GM18520 (cell line): ENCODE results near the gene DRAXIN.

Source experiments
- ATAC-seq: cut with Tn5 transposase; IDR thresholded peaks from one replicate; pipeline ENCODE4 v1.9.1; 2021; ENCODE audit not compliant: unreplicated experiment

Gene DRAXIN

DNA sequence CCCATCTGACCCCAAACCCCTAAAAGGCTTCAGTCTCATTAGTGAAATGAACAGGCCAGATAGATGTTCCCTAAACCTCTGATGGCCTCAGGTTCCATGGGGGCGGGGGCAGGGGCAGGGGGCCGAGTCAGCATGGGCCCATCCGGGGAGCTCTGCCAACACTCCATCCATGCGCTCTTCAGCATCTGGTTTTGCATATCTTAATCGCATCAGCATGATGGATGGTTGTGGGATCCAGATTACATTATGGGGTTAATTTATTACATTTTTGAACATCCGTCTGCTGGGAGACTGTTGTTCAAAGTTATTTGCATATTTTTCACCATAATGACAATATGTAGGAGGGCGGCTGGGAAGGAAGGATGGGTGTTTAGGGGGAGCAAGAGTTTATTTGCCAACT is 7.4 kb upstream of the DRAXIN start:
- no peak for ATAC-seq

DNA sequence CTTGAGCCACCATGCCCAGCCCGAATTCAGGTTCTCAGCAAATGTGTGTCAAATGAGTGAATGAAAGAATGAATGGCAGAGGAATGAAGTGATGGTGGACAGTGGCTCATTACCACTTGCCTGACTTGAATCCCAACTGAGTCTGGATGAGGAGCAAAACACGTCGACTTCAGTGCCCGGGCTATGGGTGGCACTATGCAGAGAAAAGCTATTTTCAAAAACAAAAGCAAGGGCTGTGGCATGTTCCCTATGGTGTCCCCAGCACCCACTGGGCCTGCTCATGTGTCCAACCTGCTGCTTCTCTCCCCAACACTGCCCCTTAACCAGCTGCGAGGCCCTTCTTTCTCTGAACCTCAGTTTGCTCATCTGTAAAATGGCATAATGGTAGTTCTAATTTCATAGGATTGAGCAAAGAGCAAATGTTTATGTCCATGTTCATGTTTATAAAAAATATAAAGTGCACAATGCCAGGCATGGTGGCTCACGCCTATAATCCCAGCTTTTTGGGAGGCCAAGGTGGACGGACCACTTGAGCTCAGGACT is 6.2 kb upstream of the DRAXIN start:
- no peak for ATAC-seq

DNA sequence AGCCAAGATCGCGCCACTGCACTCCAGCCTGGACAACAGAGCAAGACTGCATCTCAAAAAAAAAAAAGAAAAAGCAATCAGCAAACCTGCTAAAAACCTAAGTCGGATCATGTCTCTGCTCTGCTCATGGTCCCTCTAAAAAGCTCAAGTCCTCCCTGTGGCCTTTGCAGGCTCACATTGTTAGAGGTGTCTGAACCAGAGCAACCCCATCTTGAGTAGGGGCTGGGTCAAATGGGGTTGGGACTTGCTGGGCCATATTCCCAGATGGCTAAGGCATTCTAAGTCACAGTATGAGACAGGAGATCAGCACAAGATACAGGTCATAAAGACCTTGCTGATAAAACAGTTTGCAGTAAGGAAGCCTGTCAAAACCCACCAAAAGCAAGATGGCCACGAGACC is 3.0 kb upstream of the DRAXIN start:
- no peak for ATAC-seq

DNA sequence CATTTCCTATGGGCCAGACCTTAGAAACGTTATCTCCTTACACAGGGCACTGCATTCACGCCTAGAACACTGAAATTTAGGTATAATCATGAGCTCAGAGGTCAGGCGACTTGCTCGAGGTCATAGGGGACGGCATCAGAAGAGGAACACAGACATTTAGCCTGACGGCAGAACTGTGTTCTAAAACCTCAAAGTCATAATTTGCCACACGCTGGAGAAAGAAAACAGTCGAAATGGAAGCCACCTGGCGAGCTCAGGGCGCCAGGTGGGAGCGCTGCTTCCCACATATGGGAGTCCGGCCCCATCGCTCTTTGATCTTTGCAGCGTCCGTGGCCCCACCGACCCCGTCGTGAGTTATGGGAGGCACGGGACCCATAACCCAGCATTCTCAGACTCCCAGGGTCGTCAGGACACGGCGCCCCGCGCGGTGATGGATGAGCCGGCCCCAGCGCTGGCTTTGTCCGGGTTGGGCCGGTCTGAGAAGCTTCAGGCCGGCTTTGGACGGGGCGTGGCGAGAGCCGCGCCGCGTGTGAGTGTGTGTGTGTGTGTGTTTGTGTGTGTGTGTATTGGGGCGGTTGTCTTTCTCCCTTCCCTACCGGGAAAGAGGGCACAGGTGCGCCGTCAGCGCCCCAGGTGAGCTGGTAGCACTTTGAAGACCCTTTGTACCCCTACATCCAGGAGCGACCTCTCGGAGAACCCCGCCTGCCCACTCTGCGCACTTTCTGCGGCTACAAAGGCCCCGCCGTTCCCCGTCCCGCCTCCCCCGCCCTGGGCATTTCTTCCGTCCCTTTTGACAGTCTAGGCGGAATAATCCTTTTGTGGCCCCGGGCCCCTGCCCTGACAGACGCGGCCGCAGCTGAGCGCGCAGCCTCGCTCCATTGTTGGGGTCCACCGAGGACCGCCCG is 861 bp upstream of the DRAXIN start:
- no peak for ATAC-seq

DNA sequence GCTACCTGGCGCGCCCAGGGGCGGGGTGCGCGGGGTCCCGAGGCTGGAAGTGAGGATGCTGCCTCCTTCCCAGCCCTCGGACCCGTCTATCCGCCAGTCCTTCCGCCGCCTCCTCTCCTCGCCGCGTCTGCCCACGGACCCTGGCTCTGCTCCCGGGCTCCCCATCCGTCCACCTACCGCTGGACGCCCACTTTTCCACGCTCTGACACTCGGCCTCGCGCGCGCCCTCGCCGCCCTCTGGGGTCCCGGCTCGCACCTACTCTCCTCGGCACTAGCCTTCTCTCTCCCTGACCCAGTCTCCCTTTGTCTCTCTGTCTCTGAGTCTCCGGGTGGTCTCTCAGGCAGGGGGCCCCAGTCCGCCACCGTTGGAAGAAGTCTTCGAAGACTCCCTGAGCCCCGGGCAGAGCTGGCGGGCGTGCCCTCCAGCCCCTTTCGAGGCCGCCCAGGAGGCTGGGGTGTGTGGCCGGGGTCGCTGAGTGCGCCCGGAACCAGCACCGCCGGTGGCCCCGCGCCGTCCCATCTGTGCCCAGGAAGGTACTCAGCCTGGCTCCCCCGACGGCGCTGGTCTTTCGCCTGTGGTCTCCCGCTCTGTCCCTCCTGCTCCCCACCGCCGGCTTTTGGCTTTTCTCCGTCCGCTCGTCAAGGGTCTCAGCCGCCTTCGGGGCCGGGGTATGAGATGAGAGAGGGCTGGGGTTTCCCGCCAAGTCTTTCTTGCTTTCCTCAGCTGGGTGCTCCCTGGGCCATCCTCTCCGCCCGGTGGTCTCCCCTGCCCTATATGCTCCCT is 610 bp downstream of the DRAXIN start:
- ATAC-seq: no peak

DNA sequence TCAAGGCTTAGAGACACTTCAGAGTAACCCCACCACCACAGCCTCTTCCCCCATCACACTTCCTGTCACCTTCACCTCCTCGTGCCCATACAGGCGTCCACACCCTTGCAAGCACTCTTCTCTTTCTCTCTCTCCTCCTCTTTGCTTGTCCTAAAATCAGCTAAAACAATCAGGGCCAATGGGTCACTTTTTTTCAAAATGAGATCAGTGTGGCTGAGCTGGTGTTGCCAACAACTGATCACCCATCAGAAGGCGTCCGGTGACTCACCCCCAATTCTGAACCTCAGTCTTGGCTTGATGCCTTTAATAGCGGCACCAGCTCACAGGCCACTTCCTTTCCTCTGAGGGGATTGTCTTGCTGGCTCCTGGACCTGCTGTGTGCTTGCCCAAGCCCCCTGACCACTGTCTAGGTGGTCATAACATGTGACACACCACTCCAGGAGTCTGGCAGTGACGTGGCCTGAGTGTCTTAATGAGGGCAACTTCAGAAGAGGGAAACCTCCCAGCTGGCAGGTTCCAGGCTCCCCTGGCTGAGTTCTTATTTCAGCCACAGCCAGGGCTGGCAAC is 1.6 kb downstream of the DRAXIN start:
- no peak for ATAC-seq

DNA sequence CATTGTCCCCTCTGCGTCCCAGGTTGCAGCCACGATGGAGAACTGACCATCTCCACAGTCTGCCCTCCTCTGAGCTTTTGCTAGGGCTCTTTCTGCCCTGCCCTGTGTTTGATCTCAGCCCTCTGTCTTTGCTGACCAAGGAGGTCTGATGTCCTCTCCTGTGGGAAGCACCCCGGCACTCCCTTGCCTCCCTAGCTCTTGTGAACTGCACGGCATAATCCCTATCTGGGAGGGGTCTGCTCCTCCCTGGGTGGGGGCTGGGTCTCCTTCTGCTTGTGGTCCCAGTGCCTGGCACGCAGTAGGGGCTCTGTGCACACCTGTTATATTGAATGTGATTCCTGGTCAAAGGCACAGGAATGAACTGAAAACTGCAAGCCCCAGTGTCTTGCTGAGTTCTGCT is 2.4 kb downstream of the DRAXIN start:
- no peak for ATAC-seq

DNA sequence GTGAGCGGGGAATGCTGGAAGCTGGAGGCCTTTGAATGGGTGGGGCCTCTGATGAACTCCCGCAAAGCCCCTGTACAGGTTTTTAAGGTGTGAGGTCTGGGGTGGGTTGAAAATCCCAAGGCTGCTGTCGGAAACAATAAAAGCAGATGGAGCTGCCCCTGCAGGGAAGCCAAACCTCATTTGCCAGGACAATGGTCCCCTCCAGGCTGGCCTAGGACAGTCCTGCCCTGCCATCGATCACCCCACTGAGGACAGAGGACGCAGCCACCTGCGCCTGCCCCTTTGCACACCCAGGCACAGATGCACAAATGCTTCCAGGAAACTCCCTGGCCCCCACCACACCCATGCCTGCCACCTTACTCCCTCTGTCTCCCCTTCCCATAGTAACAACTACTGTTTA is 4.4 kb downstream of the DRAXIN start:
- no peak for ATAC-seq

DNA sequence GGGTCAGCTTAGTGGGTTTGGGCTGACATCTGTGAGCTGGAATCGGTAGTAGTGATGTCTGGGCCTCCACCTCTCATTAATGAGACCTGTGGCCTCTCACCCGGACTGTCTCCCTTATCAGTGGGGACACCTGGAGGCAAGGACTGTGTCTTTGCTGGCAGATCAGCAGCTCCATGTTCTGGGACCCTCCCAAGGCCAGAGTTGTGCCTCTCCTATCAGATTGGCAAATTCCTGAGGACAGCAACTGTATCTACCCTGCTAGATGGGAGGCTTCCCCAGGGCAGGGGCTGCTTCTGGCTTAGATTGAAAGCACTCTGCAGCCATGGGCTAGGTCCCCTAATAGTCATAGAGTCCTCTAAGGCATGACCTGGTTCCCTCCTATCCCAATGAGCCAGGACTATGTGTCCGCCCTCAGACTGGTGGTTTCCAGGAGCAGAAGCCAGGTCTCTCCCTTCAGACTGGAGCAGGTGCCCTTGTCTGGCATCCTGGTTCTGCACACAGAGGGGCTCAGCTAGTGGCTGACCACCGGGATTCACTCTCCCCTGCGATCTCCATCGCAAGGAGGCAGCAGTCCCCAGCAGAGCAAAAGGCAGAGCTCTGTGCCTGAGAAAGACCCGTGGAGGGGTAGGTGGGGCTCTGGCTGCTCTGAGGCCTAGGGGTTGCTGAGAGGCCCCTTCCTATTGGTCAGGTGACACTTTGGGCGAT is 5.8 kb downstream of the DRAXIN start:
- no peak for ATAC-seq

DNA sequence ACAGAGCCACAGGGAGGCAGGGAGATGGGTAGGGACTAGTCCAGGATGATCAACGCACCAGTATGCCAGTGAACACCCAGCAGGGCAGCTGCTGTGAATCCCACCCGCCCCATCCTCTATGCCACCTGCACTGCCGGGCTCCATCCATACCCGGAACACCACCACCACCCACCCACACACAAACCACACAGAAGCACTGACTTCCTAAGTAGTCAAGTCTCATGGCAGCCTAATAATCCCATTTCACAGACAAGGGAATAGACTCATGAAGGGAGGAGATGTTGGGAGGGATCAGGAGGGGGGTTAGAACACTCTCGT is 6.3 kb downstream of the DRAXIN start:
- no peak for ATAC-seq

DNA sequence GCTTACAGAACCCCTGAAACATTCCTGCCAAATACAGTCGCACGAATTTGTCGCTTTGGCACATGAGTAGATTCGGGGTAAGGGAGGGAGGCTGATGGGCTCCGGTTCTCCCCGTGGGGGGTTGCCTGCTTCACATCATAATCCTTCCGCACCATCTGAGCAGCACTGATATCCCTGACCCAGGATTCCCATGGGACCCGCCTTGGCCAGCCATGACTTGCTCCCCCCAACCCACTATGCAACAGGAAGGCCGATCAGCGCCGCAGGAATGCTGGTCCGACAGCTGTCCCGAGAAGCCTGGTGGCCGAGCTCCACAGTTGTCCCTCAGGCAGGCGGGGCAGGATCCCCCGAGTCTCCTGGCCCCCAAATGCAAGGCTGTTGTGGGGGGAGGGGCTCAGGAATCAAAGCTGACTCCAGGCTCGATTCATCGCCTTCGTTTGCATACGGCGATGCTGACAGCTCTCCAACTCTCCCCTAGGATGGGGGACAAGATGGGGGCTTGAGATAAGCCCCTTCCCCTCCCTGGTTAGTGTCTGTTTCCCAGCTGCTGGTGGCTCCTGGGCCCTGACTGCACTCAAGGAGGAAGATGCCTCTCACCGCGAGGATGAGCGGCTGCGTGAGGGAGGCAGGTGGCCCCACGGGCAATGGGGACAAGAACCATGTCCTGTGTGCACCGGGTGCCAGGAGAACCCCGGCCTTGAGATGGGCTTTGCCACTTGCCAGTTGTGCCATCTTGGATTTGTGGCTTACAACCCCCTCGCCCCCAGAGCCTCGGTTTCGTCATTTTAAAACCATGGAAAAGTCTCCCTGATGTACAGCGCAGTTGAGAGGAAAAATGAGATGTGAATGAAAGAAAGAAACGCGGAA is 9.3 kb downstream of the DRAXIN start:
- no peak for ATAC-seq

DNA sequence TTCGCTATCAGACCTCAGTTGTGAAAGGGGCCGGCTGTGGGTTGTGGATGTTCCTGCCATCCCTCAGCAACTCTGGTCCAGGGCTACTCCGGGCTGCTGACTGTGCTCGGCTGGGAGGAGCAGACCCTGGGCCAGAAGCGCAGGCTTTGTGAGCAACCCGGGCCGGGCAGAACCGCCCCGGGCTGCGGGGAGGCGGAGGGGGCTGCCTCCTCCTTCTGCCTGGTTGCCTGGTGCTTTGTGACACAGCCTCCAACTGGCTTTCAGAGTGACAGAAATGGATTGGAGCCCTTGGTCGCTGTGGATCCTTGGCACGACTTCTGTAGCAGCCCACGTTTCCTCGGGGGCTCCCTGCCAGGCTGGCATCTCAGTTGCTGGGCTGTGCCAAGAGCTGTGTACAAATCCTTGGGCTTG is 10.0 kb downstream of the DRAXIN start:
- ATAC-seq: no peak

DNA sequence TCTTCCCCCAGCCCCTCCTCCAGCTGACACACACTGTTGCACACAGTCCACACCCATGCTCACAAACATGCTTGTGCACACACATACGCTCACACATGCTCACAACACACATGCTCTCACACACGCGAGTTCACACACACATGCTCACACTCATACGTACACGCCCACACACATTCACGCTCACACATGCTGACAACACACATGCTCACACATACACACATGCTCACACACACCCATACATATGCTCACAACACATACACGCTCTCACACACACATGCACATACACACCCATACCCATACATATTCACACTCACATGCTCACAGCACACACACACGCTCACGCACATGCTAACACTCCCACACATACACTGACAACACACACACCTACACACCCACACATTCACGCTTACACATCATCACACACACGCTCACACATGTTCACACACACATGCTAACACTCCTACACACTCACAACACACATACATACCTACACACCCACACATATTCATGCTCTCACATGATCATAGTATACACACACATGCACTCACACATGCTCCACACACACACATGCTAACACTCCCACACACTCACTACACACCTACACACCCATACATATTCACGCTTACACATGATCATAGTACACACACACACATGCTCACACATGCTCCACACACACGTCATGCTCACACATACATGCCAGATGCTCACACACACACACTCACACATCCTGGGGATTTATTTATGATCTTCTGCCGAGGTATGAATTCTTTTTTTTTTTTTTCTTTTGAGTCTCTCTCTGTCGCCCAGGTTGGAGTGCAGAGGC is 10.7 kb downstream of the DRAXIN start:
- ATAC-seq: no peak

DNA sequence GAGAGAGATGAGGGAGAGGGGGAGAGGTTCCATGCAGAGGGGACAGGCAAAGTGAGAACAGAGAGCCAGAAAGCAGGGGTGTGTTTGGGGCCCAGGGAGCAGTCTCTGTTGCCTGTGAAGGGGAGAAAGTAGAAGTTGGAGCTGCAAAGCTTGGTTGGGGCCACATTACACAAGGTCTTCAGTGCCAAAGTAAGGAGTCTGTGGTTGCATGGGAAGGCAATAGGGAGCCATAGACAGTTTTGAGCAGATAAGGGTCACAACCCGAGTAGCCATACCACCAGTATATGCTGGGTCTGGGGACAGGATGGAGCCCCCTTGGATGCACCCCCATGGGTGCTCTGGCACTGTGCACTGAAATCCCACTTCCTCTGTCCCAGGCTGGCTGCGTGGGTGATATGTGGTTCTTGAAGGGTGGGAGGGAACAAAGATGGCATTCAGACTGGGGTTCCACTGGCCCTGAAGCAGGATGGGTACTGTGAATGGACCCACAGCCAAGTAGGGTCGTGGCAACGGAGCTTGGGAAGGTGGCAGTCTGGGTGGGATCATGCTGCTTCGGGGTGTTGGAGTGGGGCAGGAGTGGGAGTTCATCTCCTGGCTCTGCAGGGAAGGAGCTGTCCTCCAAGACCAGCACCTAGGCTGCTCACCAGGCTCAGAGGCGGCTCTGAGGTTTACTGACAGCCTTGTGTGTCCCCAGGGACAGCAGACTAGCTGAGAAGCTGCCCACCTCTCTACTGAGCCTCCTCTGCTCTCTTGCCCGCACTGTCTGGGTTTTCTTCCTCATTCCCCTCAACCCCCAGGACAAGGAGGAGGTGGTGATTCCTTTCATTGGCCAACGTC is 12.1 kb downstream of the DRAXIN start:
- no peak for ATAC-seq

DNA sequence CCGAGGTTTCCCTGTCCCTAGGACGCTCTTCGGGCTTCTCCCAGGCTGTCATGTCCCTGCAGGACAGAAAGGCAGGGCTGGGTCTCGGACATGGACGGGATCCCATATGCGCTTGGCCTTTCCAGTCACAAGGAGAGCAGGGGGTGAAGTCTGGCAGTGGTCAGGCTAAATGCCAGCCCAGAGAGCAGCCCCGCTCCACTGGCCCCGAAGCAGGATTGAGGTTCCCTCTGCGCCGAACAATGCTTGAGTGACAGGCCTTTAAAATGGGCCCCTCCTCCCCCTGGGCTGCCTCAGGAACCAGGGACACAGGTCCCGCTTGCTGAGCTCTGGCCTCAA is 12.7 kb downstream of the DRAXIN start:
- no peak for ATAC-seq

DNA sequence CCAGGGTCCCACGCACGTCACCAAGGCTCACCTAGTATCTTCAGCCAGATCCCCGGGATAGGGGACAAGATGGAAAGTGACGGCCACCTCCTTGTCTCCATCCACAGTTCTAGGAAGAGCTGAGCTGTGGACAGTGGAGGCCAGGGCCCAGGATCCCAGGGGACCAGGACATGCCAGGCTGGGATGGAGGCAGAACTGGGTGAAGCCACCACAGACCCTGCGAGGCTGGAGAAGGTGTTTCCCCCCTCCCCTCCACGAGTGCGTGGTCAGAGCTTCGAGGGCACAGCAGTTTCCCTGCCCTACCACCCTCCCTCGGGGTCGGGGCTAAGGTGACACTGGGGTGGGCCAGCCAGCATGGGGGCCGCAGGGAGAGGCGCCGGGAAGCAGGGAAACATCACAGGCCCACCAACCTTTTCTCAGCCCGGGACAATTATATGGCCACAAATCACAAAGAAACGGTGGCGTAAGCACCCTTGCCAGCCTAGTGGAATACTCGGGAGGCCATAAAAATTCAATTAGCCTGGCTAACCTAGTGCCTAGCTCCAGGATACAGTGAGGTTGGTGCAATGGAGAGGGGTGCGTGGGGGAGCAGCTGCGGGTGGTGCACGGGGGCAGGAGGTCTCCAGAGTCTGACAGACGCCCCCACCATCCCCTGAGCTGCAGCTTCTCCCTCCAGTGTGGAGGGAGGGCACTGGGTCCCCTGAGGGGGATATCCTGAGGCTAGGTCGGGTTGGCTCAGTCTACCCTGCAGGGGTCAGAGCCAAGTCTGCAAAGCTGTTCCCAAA is 13.4 kb downstream of the DRAXIN start:
- no peak for ATAC-seq

DNA sequence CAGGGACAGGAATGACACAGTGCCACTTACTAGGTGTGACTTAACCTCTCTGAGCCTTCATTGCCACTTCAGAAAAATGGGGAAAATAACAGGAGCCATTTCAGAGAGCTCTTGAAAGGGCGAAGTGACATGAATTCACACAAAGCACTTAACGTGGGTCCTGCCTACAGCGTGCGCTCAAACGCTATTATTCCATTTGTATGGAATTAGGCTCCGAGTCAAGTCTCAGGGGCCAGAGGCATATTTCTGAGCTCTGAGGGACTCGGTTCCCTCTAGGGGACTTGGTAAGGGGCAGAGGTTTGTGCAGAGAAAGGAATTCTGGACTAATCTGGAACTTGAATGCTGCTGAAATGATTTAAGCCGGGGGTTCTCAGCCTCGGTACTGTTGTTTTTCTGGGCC is 14.1 kb downstream of the DRAXIN start:
- no peak for ATAC-seq

DNA sequence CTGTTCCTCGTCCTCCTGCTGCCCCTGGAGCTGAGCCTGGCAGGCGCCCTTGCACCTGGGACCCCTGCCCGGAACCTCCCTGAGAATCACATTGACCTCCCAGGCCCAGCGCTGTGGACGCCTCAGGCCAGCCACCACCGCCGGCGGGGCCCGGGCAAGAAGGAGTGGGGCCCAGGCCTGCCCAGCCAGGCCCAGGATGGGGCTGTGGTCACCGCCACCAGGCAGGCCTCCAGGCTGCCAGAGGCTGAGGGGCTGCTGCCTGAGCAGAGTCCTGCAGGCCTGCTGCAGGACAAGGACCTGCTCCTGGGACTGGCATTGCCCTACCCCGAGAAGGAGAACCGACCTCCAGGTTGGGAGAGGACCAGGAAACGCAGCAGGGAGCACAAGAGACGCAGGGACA is 14.8 kb downstream of the DRAXIN start:
- ATAC-seq: no peak
